ENCODE results near the gene IL1R2.
"Not testable (repeated sequence)": the region's sequence is repeated elsewhere in the genome, so short reads cannot be mapped to it uniquely, and the experiment has no call there.

IL1R2 gene

DNA sequence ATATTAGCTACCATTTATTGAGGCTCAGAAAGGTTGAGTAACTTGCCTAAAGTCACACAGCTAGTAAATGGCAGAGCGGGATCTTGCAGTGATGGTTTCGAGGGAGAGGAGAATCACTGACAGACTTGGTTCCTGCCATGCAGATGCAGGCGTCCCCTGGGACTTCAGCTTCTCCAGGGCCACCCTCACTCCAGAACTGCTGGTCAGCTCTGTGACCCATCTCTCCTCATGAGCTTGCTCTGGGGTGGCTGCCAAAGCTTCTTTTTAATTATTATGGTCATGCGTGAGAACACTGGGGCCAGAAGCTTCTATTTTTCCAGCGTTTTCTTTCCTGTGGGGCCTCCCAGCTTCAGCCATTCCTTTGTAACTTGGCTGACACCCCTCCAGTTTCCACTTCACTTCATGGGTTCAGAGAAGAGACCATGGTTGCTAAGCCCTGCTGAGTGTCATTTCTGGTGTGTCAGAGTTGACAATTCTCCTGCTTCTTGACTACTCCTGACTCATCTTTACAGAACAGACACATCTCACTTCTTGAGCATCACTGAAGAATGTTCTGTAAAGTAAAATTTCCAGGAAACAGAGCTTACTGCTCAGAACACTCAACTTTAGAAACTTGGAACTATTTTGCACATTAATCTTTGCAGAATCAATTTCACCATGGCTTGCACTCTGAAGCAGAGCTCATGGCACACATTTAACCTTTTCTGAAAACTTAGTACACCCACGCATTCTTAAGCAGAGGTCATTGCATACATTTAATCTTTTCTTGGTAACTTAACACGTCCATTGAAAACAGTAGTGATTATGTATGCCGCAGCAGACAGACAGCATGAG lies 70.4 kb downstream of the IL1R2 start:
- peak; percentile 29 for DNase-seq (ENCODE audit: low spot score)

DNA sequence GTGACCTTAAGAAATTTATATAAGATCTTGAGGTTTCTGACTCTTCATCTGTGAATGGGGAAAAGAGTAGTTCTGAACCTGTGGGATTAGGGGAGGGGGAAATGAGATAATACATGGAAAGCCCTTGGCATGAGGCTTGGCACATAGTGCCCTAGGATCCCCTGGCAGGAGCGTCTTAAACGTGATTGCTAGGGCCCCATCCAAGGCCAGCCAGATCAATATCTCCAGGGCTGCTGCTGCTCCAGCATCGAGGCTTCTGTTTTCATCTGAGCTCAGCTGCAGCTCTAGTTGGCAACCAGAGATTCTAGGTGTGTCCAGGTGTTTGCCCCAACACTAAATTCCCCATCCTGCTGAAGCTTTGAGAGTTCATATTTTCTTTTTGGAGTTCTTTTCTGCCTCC lies 71.0 kb downstream of the IL1R2 start:
- DNase-seq (ENCODE audit: low spot score), result no peak

DNA sequence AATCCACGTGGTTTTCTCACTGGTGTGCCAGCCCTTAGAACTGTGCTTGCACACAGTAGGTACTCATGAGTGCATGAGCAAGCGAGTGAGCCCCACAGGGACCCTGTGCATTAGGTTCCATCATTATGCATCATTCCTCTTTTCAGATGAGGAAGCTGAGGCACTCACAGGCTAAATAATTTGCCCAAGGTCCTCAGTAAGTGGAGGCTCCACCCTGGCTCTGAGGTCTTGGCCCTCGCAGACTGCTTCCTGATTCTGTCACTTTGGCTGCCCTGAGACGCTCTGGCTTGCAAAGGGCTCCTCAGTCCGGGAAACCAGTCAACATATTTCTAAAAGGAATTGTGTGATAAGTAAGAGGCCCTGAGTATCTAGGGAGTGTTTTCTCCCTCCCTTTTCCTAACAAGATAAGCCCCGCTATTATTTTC lies 71.7 kb downstream of the IL1R2 start:
- no peak for DNase-seq (ENCODE audit: low spot score)

DNA sequence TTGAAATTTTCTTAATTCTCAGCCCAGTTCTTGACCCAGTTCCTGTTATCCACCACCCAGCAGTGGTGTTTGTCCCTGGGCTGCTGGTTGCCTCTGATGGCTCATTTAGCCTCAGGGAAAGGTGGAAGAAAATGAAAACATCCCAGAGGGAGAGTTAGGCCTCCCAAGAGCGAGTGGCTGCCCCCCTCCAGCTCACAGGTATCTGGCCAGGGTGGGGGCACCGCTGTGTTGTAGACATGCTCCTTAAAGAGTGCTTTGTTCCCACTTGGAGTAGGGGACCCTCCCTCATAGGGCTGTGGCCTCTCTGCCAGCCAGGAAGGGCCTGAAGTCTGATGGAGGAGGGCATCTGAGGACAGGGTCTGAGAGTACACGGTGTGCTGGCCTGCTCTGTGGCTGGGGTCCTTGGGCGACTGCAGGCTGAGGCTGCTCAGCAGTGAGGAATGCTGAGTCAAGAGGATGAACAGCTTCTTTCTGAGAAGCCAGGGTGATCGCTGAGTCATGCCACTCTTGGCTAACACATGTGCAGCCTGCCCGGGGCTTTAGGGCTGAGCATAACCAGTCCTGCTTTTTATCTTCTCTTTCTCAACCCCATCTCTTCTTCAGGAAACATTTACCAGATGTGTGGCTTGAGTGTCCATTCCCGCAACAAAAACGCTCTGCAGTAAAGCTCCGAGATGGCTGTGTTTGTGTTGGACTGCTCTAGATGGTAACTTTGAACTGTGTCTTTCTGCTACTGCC lies 72.3 kb downstream of the IL1R2 start:
- DNase-seq (ENCODE audit: low spot score), result peak; percentile 83

DNA sequence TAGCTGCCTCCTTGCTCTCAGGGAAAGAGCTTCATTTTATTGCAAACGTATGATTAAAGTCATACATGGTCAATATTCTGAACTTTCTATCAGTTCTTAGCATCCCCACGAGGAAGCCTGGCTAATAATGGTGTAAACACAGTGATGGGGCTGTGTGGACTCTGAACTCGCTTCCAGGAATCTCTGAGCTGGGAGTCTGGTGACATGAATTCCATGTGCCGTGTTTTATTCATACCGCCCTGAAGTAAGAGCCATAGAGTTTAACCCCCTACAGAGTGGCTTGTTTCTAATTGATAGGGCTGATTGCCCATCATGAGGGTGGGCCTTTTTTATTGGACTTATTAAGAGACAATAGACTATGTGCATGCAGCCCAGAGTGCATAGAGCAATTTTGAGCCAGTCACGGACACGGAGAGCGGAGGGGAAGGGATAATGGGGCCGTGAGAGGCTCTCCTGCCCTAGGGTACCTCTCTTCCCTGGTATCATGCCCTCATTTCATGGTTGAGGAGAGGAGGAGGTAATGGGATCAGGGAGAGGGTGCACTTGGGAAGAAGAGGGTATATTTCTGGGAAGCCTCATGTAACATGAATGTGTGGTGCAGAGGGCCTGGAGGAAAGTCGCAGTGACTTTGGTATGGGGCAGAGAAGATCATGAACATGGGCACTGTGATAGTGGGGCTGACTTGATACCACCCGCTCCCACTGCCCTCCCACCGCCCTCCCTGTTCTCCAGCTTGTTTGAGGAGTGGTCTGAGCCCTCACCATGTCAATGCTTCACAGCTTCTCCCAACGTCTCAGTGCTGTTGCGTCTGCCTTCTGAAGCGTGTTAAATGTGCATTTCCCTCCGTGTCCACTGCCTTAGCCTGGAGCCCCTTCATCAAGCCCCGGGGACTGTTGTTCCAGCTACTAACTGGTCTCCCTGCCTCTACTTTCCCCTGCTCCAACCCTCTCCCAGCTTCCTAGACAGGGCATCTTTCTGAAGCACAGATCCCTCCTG lies 73.2 kb downstream of the IL1R2 start:
- no peak for DNase-seq (ENCODE audit: low spot score)

DNA sequence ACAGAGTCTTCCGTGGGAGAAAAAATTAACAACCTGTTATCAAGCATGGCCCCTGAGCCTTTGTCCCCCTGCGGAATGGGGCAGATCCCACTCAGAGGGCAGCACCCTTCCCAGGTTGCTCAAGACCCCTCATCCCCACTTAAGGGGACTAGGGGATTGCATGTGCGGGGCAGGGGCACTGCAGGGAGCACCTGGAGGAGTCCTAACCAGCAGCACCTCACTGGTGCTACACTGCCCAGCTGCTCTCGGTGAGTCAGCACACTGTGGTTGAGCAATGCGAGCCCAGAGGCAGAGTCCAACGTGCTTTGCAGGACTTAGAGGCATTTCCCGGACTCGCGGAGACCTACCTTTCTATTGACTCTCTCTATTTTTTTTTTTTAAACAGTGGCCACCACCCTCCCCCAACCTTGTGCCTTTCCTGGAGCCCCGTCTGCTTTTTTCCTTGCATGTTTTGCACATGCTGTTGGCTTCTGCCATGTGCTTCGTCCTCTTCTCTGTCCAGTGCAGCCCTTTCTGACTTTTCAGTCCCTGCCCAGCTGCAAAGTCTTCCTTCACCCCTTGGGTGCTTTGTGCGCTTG lies 74.0 kb downstream of the IL1R2 start:
- peak; percentile 18 for DNase-seq (ENCODE audit: low spot score)

DNA sequence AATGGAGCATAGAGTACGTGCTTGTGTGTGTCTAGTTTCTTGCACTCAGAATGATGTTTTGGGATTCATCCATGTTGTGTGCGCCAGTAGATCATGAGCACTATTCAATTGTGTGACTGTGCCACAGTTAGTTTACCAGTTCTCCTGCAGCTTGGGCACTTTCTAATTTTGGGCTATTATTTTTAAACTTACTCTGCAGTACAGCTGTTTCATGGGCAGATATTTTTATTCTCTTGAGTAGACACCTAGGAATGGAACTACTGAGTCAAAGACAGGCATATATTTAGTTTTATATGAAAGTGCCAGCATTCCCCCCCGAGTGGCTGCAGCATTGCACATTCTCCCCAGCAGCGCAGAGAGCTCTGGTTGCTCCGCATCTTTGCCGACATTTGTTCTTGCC lies 74.8 kb downstream of the IL1R2 start:
- DNase-seq (ENCODE audit: low spot score), result no peak

DNA sequence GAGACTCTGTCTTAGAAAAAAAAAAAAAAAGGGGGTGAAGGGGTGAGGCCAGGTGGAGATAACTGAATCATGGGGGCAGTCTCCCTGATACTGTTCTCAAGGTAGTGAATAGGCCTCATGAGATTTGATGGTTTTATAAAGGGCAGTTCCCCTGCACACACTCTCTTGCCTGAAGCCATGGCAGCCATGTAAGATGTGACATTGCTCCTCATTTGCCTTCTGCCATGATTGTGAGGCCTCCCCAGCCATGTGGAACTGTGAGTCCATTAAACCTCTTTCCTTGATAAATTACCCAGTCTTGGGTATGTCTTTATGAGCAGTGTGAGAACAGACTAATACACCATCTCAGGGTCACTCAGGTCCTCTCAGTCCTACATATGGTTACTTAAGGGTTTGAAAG lies 76.4 kb downstream of the IL1R2 start:
- DNase-seq (ENCODE audit: low spot score), result not testable (repeated sequence)

DNA sequence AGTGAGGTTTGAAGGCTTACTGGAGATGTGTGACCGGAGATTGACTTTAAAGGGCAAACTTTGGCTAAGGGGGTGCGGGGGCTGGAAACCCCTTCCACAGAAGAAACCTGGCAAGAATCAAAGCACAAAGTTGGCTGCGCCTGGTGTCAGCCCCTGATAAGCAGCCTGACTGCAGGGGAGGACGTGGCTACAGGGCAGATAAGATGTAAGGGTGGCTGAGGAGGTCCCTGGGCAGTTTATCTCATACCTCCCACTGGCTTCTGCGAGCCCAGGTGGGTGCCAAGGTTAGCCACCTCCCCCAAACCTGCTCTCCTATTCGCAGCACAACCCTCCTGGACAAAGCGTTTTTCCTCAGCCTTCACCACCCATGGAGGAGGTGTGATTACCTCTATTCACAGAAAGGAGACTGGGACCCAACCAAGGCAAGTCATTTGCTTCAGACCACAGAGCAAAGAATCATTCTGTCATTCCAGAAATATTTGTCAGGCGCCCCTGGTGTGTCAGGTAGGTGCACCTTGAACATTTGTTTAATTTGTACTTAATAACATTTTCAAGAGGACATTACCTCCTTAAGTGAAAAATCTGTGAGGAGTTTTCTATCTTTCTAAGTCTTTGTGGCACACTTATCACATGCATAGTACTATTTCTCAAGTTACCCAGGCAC lies 77.7 kb downstream of the IL1R2 start:
- no peak for DNase-seq (ENCODE audit: low spot score)

DNA sequence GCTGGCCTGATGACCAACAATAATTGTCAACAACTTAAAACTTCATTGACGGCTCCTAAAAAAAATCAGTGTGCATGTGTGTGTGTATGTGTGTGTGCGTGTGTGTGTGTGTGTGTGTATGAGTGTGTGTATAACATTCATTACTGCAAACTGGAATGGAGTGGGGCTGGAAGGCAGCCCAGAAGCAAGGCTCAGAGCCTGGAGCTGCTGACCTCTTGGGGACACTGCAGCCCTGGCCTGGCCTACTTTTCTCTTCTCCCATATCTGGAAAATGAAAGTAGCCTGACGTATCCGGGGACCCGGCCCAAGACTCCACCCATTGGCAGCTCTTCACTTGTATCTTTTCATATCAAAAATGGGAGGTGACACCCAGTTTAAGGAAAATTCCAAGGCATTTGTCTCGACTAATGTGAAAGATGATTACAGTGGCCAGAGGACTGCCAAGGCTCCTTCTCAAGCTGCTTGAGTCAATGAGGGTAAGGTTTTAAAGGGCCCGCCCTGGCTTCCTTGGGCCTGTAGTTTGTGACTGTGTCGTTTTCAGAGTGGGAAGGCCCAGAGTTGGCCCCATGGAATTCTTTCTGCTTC lies 78.4 kb downstream of the IL1R2 start:
- no peak for DNase-seq (ENCODE audit: low spot score)

DNA sequence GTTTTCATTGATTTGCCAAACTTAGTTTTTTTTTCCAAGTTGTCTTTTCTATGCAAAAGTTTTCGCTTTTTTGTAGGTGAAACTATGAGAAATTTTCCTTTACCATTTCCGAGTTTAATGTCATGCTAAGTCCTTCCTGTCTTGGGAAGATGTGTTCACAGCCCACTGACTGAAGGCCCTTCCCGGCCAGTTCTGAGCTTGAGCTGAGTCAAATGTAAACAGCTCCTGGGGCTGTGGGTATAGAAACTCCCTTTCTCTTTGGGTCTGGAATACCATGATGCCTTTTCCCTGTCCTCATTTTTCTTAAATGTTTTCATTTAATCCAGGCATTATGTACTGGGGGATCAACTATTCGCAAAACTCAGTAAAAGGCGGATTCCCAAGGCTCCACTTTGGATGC lies 81.0 kb downstream of the IL1R2 start:
- DNase-seq (ENCODE audit: low spot score), result no peak

DNA sequence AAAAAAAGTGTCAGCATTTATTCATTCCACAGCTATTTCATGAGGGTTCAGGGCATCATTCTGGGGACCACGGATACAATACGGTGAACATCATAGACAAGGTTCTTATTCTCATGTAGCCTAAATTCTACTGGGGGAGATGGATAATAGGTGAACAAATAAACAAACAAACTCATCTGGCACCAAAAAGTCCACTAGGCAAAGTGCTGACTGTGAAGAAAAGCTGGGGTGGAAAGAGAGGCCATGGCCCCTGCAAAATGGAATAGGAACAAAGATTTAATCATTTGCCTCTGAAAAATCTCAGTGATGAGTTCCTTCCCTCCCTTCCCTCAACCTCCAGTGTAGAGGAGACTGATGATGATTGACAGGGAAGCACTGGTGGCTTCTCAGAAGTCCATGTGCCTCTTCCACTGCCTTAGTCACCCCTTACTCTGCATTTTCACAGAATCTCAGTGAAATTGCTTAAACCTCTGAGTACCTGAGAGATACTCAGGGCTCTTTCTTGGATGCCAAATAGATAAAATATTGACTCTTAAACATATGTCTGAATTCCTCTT lies 81.5 kb downstream of the IL1R2 start:
- DNase-seq (ENCODE audit: low spot score), result no peak

DNA sequence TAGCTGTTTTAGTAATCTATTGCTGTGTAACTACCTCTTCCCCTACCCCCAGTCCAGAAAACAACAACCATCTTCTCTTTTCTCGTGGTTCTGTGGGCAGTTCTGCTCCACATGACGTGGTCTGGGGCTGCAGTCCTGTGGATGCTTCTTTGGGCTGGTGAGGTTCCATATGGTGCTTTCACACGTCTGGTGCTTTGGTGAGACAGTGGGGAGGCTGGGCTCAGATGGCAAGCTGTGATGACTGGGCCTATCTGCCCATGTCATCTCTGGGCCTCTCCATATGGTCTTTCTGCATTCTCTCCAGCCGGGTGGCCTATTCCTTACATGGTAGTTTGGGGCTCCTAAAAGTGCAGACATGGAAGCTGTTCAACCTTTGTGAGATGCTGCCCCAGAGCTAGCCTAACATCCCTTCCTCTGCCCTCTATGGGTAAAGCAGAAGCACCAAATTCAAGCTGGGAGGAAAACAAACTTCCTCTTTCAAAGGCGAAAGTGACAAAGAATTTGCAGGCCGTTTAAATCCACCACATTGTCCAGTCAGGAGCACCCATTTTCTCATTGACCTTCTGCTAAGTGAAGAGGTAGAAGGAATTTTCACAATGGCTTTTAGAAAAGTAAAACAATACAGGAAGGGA lies 82.5 kb downstream of the IL1R2 start:
- DNase-seq (ENCODE audit: low spot score), result no peak

DNA sequence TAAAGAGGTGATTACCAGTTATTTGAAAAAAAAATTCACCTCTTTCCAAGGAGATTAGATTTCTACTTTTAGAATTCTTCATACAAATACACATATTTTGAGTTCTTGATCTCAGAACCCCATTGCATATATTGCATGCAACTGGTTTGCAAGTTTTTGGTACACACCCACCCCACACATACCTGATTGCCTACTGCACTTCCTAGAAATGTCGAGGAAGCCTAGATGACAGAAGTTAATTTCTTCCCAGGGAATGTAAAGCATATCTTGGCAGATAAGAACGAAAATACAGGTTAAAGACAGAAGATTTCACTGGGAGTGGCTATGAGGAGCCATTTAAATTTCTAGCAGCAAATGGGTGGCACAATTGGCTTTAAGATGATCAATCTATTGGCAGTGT lies 83.7 kb downstream of the IL1R2 start:
- no peak for DNase-seq (ENCODE audit: low spot score)

DNA sequence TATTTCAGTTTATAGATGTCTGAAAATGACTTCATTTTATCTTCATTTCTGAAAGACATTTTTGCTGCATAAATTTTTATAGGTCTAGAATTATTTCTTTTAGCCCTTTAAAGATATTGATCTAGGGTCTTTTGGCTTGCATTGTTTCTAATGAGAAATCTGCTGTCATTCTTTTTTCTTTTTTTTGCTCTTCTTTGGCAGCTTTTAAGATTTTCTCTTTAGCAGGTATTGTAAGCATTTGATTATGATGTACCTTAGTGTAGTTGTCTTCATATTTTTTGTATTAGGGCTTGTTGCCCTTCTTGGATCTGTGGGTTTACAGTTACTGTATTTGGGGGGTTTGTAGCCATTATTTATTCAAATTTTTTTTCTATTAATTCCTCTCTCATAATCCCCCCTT lies 84.8 kb downstream of the IL1R2 start:
- DNase-seq (ENCODE audit: low spot score), result no peak

Data from RKO (cell line).